Suprapubic skin (tissue), 4 donors: Measurements from ENCODE around the gene CDC45. TPM values are rescaled to one million over a fixed set of nuclear protein-coding genes. Genes with fewer than 3 reads are reported as not detected.

Source experiments
- DNase-seq, 2 donors: peaks; one replicate each; pipeline ENCODE4 v3.0.0-alpha.2; 2019; ENCODE audit warnings: low spot score in 2 of 2
- H3K27ac ChIP-seq: fragments of 200-600 bp; sonication (generic); one replicate; pipeline ENCODE4 v1.5.1; 2019
- H3K27me3 ChIP-seq: fragments of 200-600 bp; sonication (generic); one replicate; pipeline ENCODE4 v1.5.1; 2019
- H3K36me3 ChIP-seq: fragments of 200-600 bp; sonication (generic); one replicate; pipeline ENCODE4 v1.5.1; 2019
- H3K4me1 ChIP-seq: fragments of 200-600 bp; sonication (generic); one replicate; pipeline ENCODE4 v1.5.1; 2019
- H3K4me3 ChIP-seq: fragments of 200-600 bp; sonication (generic); one replicate; pipeline ENCODE4 v1.5.1; 2019; ENCODE audit warnings: mild to moderate bottlenecking
- H3K9me3 ChIP-seq: fragments of 200-600 bp; sonication (generic); one replicate; pipeline ENCODE4 v1.5.1; 2019
- EP300 ChIP-seq: sonication (generic); formaldehyde crosslinking; IDR thresholded peaks from one replicate; pipeline ENCODE4 v1.6.1; 2017; ENCODE audit warnings: antibody characterized with exemption
- POLR2A ChIP-seq, 2 donors: fragments of 450-650 bp; IDR thresholded peaks; one replicate each; pipeline ENCODE4 v1.6.1; 2017; ENCODE audit warnings: antibody characterized with exemption in 2 of 2, mild to moderate bottlenecking in 2 of 2, moderate library complexity in 2 of 2
- POLR2AphosphoS5 ChIP-seq, 3 donors: sonication (generic); formaldehyde crosslinking; IDR thresholded peaks; one replicate each; pipeline ENCODE4 v1.6.1; 2017; ENCODE audit warnings: antibody characterized with exemption in 3 of 3
- WGBS: methylation state at CpG from one replicate; pipeline ENCODE4 v1.1.5; 2018; 5-methylcytosine and 5-hydroxymethylcytosine counted together
- total RNA-seq, 4 donors: library from RNA; depleted of rRNA; stranded (reverse); fragments of >200 nt; gene quantifications; one replicate each; pipeline ENCODE4 v1.1.0, GENCODE V29; 2016
- TF ChIP-seq, protein P1 (sequence below), 2 donors: fragments of 200-600 bp in 1 of 2; fragments of 450-650 bp in 1 of 2; sonication (generic) in 1 of 2; IDR thresholded peaks; one replicate each; pipeline ENCODE4 v1.5.1; 2016 to 2019; ENCODE audit warnings: antibody characterized with exemption in 2 of 2, mild to moderate bottlenecking in 1 of 2, moderate library complexity in 1 of 2

Gene CDC45
- total RNA-seq, 4 donors from 2014 or later: 0.72 to 3.3 (median 1.4) TPM

- TF ChIP-seq, protein P1, sequence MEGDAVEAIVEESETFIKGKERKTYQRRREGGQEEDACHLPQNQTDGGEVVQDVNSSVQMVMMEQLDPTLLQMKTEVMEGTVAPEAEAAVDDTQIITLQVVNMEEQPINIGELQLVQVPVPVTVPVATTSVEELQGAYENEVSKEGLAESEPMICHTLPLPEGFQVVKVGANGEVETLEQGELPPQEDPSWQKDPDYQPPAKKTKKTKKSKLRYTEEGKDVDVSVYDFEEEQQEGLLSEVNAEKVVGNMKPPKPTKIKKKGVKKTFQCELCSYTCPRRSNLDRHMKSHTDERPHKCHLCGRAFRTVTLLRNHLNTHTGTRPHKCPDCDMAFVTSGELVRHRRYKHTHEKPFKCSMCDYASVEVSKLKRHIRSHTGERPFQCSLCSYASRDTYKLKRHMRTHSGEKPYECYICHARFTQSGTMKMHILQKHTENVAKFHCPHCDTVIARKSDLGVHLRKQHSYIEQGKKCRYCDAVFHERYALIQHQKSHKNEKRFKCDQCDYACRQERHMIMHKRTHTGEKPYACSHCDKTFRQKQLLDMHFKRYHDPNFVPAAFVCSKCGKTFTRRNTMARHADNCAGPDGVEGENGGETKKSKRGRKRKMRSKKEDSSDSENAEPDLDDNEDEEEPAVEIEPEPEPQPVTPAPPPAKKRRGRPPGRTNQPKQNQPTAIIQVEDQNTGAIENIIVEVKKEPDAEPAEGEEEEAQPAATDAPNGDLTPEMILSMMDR (IDR thresholded peaks at IDR 0.05): no peak
- TF ChIP-seq POLR2AphosphoS5 (IDR thresholded peaks at IDR 0.05): no peak
- no peak for TF ChIP-seq EP300
- TF ChIP-seq POLR2A (IDR thresholded peaks at IDR 0.05): no peak
- H3K4me1 ChIP-seq: no peaks in the 10 kb centered on the region
- no peaks in the 10 kb centered on the region for H3K9me3 ChIP-seq
- H3K27ac ChIP-seq: no peak overlapping the region
- no peaks in the 10 kb centered on the region for H3K27me3 ChIP-seq
- no peak overlapping the region for H3K4me3 ChIP-seq
- WGBS: 69% methylated on average over 4 of the region's 4 CpGs
- DNase-seq: no peak
- H3K36me3 ChIP-seq: peaks cover 79% of the 10 kb centered on the region
Measured at GRCh38 chr22:19455585-19456370, 23.9 kb upstream of the CDC45 start.

- Histone ChIP-seq H3K36me3 (peaks cover 81% of the 10 kb centered on the region), H3K9me3 (no peaks in the 10 kb centered on the region), H3K27ac (no peak overlapping the region), H3K27me3 (no peaks in the 10 kb centered on the region), H3K4me3 (no peak overlapping the region), H3K4me1 (no peaks in the 10 kb centered on the region)
- WGBS: 89% methylated on average over 10 of the region's 10 CpGs
- TF ChIP-seq POLR2AphosphoS5 (IDR thresholded peaks at IDR 0.05): no peak
- TF ChIP-seq POLR2A (IDR thresholded peaks at IDR 0.05): no peak
- TF ChIP-seq EP300: no peak
- TF ChIP-seq, protein P1 (IDR thresholded peaks at IDR 0.05): no peak
- no peak for DNase-seq
Measured at GRCh38 chr22:19456541-19456940, 23.2 kb upstream of the CDC45 start.

DNA sequence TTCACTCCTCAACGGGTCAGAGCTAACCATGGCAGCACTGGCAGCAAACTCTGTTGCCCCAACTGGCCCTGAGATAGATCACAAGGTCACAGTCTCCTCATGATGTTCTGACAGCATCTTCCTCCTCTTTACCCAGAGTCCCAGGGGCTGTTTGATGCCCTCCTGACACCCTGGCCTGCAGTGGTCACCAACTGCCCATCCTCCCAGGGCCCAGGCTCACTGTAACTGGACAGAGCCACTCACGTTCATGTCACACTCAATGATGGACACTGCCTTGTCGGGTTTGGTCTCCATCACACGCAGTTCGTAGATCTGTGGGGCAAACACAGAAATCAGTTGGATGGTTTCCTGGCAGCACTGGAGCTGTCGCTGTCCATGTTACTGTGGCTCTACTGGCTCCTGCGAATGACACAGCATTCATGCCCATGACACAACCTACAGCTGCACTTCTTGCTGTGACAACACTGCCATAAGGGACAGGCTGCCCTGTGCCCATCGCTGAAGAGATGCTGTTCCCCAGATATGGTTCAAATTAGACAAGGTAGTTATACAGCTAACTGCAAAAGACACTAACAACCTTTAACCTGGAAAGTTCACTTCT lies 21.8 kb upstream of the CDC45 start:
- H3K27ac ChIP-seq: no peak overlapping the region
- no peak overlapping the region for H3K4me3 ChIP-seq
- H3K9me3 ChIP-seq: no peaks in the 10 kb centered on the region
- TF ChIP-seq POLR2A (IDR thresholded peaks at IDR 0.05) (no peak), POLR2AphosphoS5 (IDR thresholded peaks at IDR 0.05) (no peak), EP300 (no peak)
- TF ChIP-seq, protein P1 (IDR thresholded peaks at IDR 0.05): no peak
- H3K36me3 ChIP-seq: peaks cover 83% of the 10 kb centered on the region
- no peaks in the 10 kb centered on the region for H3K27me3 ChIP-seq
- DNase-seq: no peak
- no peaks in the 10 kb centered on the region for H3K4me1 ChIP-seq
- WGBS: 90% methylated on average over 7 of the region's 8 CpGs

- H3K36me3 ChIP-seq: peaks cover 75% of the 10 kb centered on the region
Measured at GRCh38 chr22:19460036-19460435, 19.7 kb upstream of the CDC45 start.

GRCh38 chr22:19461506-19461905 lies 18.2 kb upstream of the CDC45 start:
- TF ChIP-seq, protein P1 (IDR thresholded peaks at IDR 0.05): no peak
- TF ChIP-seq POLR2A (IDR thresholded peaks at IDR 0.05) (no peak), POLR2AphosphoS5 (IDR thresholded peaks at IDR 0.05) (no peak), EP300 (no peak)
- WGBS: 96% methylated on average over 1 of the region's 1 CpG
- Histone ChIP-seq H3K36me3 (peaks cover 75% of the 10 kb centered on the region), H3K27ac (no peak overlapping the region), H3K4me3 (no peak overlapping the region), H3K9me3 (no peaks in the 10 kb centered on the region), H3K4me1 (peaks cover 3% of the 10 kb centered on the region), H3K27me3 (no peaks in the 10 kb centered on the region)
- no peak for DNase-seq

More at GRCh38 chr22:19460036-19460435, 19.7 kb upstream of the CDC45 start:
- TF ChIP-seq POLR2AphosphoS5 (IDR thresholded peaks at IDR 0.05): no peak
- TF ChIP-seq, protein P1 (IDR thresholded peaks at IDR 0.05): no peak
- Histone ChIP-seq H3K27me3 (no peaks in the 10 kb centered on the region), H3K4me3 (no peak overlapping the region), H3K9me3 (no peaks in the 10 kb centered on the region), H3K4me1 (peaks cover 3% of the 10 kb centered on the region), H3K27ac (no peak overlapping the region)
- DNase-seq: no peak
- WGBS: 73% methylated on average over 2 of the region's 2 CpGs
